Measurements from ENCODE around the gene BTN2A1.

BTN2A1 gene

GRCh38 chr6:26495281-26495680 is 37.5 kb downstream of the BTN2A1 start:
- no peak for TF ChIP-seq FOXP2 (optimal IDR thresholded peaks at IDR 0.05; ENCODE audit: borderline replicate concordance, extremely low read depth, extremely low read length, insufficient read depth)
- TF ChIP-seq, protein P1, sequence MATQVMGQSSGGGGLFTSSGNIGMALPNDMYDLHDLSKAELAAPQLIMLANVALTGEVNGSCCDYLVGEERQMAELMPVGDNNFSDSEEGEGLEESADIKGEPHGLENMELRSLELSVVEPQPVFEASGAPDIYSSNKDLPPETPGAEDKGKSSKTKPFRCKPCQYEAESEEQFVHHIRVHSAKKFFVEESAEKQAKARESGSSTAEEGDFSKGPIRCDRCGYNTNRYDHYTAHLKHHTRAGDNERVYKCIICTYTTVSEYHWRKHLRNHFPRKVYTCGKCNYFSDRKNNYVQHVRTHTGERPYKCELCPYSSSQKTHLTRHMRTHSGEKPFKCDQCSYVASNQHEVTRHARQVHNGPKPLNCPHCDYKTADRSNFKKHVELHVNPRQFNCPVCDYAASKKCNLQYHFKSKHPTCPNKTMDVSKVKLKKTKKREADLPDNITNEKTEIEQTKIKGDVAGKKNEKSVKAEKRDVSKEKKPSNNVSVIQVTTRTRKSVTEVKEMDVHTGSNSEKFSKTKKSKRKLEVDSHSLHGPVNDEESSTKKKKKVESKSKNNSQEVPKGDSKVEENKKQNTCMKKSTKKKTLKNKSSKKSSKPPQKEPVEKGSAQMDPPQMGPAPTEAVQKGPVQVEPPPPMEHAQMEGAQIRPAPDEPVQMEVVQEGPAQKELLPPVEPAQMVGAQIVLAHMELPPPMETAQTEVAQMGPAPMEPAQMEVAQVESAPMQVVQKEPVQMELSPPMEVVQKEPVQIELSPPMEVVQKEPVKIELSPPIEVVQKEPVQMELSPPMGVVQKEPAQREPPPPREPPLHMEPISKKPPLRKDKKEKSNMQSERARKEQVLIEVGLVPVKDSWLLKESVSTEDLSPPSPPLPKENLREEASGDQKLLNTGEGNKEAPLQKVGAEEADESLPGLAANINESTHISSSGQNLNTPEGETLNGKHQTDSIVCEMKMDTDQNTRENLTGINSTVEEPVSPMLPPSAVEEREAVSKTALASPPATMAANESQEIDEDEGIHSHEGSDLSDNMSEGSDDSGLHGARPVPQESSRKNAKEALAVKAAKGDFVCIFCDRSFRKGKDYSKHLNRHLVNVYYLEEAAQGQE (IDR thresholded peaks at IDR 0.05; ENCODE audit: insufficient read depth in 1 of 2, low read depth in 2 of 2, low read length in 2 of 2): no peak
- no peak for TF ChIP-seq SIN3A (IDR thresholded peaks at IDR 0.05; ENCODE audit: borderline replicate concordance, insufficient read depth, low read length)
- no peak for TF ChIP-seq TAF1 (IDR thresholded peaks at IDR 0.05; ENCODE audit: borderline replicate concordance, insufficient read depth, low read length)
- TF ChIP-seq POLR2AphosphoS5 (IDR thresholded peaks at IDR 0.05; ENCODE audit: low read depth, low read length): no peak

- TF ChIP-seq, protein P1 (IDR thresholded peaks at IDR 0.05; ENCODE audit: insufficient read depth in 1 of 2, low read depth in 2 of 2, low read length in 2 of 2): no peak
- TF ChIP-seq POLR2AphosphoS5 (IDR thresholded peaks at IDR 0.05; ENCODE audit: low read depth, low read length) (no peak), FOXP2 (optimal IDR thresholded peaks at IDR 0.05; ENCODE audit: borderline replicate concordance, extremely low read depth, extremely low read length, insufficient read depth) (no peak), TAF1 (IDR thresholded peaks at IDR 0.05; ENCODE audit: borderline replicate concordance, insufficient read depth, low read length) (no peak), SIN3A (IDR thresholded peaks at IDR 0.05; ENCODE audit: borderline replicate concordance, insufficient read depth, low read length) (no peak)
Measured at GRCh38 chr6:26497610-26498009, 39.9 kb downstream of the BTN2A1 start.

DNA sequence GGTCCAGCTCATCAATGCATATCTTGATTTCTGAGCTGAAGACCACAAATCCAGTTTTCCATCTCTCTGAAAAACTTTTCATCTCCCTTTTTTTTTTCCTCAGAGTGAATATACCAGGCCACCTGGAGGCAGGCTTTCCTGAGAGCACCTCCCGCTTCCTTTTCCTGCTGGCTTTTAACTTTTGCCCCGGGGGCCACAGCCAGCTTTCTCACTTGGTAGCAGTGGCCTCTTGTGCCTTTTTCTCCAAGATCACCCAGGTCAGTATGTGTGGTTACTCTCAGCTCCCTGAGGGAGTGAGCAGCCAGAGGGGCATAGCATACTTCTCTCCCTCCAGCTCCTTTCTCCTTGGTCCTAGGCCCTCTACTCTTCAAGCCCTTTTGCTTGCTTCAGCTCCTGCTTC is 42.3 kb downstream of the BTN2A1 start, which contains the start of gene BTN1A1:
Gene BTN1A1, plus strand, starts transcription at position 202 of the 400 bp plus-strand sequence. CDS start 984 bp downstream, outside the sequence.
- TF ChIP-seq TAF1 (IDR thresholded peaks at IDR 0.05; ENCODE audit: borderline replicate concordance, insufficient read depth, low read length) (no peak), POLR2AphosphoS5 (IDR thresholded peaks at IDR 0.05; ENCODE audit: low read depth, low read length) (no peak), FOXP2 (optimal IDR thresholded peaks at IDR 0.05; ENCODE audit: borderline replicate concordance, extremely low read depth, extremely low read length, insufficient read depth) (no peak), SIN3A (IDR thresholded peaks at IDR 0.05; ENCODE audit: borderline replicate concordance, insufficient read depth, low read length) (no peak)
- TF ChIP-seq, protein P1 (IDR thresholded peaks at IDR 0.05; ENCODE audit: insufficient read depth in 1 of 2, low read depth in 2 of 2, low read length in 2 of 2): no peak

DNA sequence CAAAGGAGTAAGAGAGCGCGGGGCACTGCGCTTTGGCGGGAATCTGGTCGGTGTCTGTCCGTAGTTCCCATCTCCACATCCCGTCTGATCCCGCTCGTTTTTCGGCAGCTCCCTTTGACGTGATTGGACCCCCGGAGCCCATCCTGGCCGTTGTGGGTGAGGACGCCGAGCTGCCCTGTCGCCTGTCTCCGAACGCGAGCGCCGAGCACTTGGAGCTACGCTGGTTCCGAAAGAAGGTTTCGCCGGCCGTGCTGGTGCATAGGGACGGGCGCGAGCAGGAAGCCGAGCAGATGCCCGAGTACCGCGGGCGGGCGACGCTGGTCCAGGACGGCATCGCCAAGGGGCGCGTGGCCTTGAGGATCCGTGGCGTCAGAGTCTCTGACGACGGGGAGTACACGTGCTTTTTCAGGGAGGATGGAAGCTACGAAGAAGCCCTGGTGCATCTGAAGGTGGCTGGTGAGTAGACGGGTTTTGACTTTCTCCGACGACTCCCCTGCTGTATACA is 43.8 kb downstream of the BTN2A1 start:
- no peak for TF ChIP-seq POLR2AphosphoS5 (IDR thresholded peaks at IDR 0.05; ENCODE audit: low read depth, low read length)
- TF ChIP-seq TAF1 (IDR thresholded peaks at IDR 0.05; ENCODE audit: borderline replicate concordance, insufficient read depth, low read length): no peak
- TF ChIP-seq, protein P1 (IDR thresholded peaks at IDR 0.05; ENCODE audit: insufficient read depth in 1 of 2, low read depth in 2 of 2, low read length in 2 of 2): no peak
- TF ChIP-seq FOXP2 (optimal IDR thresholded peaks at IDR 0.05; ENCODE audit: borderline replicate concordance, extremely low read depth, extremely low read length, insufficient read depth): no peak
- no peak for TF ChIP-seq SIN3A (IDR thresholded peaks at IDR 0.05; ENCODE audit: borderline replicate concordance, insufficient read depth, low read length)
